ENCODE results near the gene FNBP1.
"Not testable (repeated sequence)": the region's sequence is repeated elsewhere in the genome, so short reads cannot be mapped to it uniquely, and the experiment has no call there.

The FNBP1 gene

GRCh38 chr9:130017076-130017475 lies 25.9 kb downstream of the FNBP1 start:
- in situ Hi-C loops (cut with MboI; ENCODE audit: low pct_unique_long_range_greater_than_20kb, low sequenced_read_pairs, unreplicated experiment), result no loop called here
- TF ChIP-seq, protein P1, sequence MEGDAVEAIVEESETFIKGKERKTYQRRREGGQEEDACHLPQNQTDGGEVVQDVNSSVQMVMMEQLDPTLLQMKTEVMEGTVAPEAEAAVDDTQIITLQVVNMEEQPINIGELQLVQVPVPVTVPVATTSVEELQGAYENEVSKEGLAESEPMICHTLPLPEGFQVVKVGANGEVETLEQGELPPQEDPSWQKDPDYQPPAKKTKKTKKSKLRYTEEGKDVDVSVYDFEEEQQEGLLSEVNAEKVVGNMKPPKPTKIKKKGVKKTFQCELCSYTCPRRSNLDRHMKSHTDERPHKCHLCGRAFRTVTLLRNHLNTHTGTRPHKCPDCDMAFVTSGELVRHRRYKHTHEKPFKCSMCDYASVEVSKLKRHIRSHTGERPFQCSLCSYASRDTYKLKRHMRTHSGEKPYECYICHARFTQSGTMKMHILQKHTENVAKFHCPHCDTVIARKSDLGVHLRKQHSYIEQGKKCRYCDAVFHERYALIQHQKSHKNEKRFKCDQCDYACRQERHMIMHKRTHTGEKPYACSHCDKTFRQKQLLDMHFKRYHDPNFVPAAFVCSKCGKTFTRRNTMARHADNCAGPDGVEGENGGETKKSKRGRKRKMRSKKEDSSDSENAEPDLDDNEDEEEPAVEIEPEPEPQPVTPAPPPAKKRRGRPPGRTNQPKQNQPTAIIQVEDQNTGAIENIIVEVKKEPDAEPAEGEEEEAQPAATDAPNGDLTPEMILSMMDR (IDR thresholded peaks at IDR 0.05; ENCODE audit: extremely low read depth, insufficient read depth, missing control alignments), result no peak
- no peak for DNase-seq (ENCODE audit: low spot score)

DNA sequence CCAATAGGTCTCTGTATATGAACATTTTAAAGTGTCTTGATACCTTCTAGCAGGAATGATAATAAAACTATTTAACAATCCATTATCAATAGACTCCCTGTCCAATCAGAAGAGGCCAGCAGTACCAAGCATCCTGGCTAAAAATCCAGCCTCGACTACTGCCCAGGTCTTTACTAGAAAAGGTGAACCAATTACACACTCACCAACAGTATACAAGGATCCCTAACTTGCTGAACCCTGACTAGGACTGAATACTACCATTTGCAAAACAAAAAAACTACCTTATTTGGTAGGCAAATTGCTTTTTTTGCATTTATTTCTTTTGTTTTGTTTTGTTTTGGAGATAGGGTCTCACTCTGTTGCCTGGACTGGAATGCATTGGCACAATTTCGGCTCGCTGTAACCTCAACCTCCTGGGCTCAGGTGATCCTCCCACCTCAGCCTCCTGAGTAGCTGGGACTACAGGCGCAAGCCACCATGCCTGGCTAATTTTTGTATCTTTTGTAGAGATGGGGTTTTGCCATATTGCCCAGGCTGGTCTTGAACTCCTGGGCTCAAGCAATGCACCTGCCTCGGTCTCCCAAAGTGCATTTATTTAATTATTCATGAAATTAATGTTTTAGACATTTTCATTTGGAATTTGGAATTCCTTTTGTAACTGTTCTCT lies 27.5 kb downstream of the FNBP1 start:
- DNase-seq (ENCODE audit: low spot score), result no peak
- in situ Hi-C loops (cut with MboI; ENCODE audit: low pct_unique_long_range_greater_than_20kb, low sequenced_read_pairs, unreplicated experiment), result no loop called here
- TF ChIP-seq, protein P1 (IDR thresholded peaks at IDR 0.05; ENCODE audit: extremely low read depth, insufficient read depth, missing control alignments), result no peak

DNA sequence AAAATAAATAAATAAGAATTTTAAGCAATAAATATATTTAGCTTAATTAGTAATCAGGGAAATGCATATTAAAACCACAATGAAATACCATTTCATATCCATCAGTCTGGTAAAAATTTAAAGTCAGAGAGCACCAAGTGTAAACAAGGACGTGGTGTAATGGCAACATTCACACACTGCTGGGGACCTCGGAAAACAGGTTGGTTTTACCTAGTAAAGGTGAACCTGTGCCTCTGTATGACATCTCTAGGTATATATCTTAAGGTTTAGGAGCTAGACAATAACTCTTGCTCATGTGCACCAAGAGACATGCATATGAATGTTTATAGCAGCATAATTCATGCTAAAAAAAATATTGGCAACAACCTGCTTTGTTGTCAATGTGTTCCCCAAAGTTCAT lies 29.7 kb downstream of the FNBP1 start:
- TF ChIP-seq, protein P1 (IDR thresholded peaks at IDR 0.05; ENCODE audit: extremely low read depth, insufficient read depth, missing control alignments), result no peak
- in situ Hi-C loops (cut with MboI; ENCODE audit: low pct_unique_long_range_greater_than_20kb, low sequenced_read_pairs, unreplicated experiment), result no loop called here
- DNase-seq (ENCODE audit: low spot score), result no peak

DNA sequence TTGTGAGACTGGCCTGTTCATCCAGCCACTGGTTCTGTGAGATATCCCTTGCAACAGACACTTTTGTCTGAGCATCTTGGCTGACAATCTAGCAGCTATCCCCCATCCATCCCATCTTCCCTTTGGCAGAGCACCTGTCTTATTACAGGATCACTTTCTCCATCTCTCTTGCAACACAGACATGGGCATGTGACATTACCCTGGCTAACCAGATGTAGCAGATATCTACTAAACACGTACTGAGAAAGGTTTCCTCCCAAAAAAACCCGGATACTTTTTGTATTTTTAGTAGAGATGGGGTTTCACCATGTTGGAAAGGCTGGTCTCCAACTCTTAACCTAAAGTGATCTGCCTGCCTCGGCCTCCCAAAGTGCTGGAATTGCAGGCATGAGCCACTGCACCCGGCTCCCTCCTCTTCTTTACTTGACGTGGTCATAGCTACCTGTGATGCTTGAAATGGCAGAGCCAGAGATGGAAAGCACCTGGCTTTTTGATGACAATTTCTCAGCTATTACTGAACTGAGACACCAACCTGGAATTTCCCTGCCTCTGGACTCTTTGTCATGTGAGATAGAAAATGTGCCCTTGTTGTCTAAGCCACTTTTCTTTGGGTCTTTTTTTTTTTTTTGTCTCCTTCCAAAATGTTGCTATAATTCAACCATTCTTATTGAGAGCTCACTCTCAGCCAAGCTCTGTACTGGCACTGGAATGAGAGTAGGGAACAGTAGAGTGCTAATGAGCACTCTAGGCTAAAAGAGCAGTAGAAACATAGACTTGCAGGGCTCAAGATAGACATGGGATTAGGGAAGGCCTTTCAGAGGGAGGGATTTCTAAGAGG lies 32.6 kb downstream of the FNBP1 start:
- TF ChIP-seq, protein P1 (IDR thresholded peaks at IDR 0.05; ENCODE audit: extremely low read depth, insufficient read depth, missing control alignments), result no peak
- in situ Hi-C loops (cut with MboI; ENCODE audit: low pct_unique_long_range_greater_than_20kb, low sequenced_read_pairs, unreplicated experiment), result no loop called here
- DNase-seq (ENCODE audit: low spot score), result no peak

DNA sequence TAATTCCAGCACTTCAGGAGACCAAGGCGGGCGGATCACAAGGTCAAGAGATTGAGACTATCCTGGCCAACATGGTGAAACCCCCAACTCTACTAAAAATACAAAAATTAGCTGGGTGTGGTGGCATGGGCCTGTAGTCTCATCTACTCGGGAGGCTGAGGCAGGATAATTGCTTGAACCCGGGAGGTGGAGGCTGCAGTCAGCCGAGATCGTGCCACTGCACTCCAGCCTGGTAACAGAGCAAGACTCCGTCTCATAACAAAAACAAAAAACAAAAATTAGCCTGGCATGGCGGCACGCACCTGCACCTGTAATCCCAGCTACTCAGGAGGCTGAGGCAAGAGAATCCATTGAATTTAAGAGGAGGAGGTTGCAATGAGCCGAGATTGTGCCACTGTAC lies 33.4 kb downstream of the FNBP1 start:
- in situ Hi-C loops (cut with MboI; ENCODE audit: low pct_unique_long_range_greater_than_20kb, low sequenced_read_pairs, unreplicated experiment); DNase-seq (ENCODE audit: low spot score): not testable (repeated sequence)

- DNase-seq (ENCODE audit: low spot score), result no peak
- TF ChIP-seq, protein P1 (IDR thresholded peaks at IDR 0.05; ENCODE audit: extremely low read depth, insufficient read depth, missing control alignments), result no peak
- in situ Hi-C loops (cut with MboI; ENCODE audit: low pct_unique_long_range_greater_than_20kb, low sequenced_read_pairs, unreplicated experiment), result no loop called here
Observed at GRCh38 chr9:130008538-130008937, 34.5 kb downstream of the FNBP1 start.

DNA sequence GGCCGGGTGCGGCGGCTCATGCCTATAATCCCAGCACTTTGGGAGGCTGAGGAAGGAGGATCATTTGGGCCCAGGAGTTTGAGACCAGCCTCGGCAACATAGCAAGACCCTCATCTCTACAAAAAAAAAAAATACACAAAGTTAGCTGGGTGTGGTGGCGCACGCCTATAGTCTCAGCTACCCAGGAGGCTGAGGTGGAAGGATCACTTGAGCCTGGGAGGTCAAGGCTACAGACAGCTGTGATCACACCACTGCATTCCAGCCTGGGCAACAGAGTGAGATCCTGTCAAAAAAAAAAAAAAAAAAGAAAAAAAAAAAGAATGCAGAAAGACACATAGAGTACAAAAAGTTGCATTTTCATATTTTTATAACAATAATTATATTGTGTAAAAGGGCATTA lies 36.0 kb downstream of the FNBP1 start:
- DNase-seq (ENCODE audit: low spot score); in situ Hi-C loops (cut with MboI; ENCODE audit: low pct_unique_long_range_greater_than_20kb, low sequenced_read_pairs, unreplicated experiment): not testable (repeated sequence)

Measured in GM13977 (cell line).